Peyer's patch (tissue), 4 donors: ENCODE data around the gene POLE2.

Source experiments
- CTCF ChIP-seq, 6 experiments: fragments of 450-650 bp in 4 of 6; fragments of 200-600 bp in 2 of 6; sonication (generic) in 1 of 6; IDR thresholded peaks; one replicate each; pipeline ENCODE4 v1.5.1; 2017 to 2019; ENCODE audit warnings: antibody characterized with exemption in 6 of 6, mild to moderate bottlenecking in 3 of 6, moderate library complexity in 1 of 6
- POLR2A ChIP-seq, 2 donors: fragments of 450-650 bp; IDR thresholded peaks; one replicate each; pipeline ENCODE4 v1.5.1; 2017; ENCODE audit warnings: antibody characterized with exemption in 2 of 2, mild to moderate bottlenecking in 2 of 2, moderate library complexity in 2 of 2

DNA sequence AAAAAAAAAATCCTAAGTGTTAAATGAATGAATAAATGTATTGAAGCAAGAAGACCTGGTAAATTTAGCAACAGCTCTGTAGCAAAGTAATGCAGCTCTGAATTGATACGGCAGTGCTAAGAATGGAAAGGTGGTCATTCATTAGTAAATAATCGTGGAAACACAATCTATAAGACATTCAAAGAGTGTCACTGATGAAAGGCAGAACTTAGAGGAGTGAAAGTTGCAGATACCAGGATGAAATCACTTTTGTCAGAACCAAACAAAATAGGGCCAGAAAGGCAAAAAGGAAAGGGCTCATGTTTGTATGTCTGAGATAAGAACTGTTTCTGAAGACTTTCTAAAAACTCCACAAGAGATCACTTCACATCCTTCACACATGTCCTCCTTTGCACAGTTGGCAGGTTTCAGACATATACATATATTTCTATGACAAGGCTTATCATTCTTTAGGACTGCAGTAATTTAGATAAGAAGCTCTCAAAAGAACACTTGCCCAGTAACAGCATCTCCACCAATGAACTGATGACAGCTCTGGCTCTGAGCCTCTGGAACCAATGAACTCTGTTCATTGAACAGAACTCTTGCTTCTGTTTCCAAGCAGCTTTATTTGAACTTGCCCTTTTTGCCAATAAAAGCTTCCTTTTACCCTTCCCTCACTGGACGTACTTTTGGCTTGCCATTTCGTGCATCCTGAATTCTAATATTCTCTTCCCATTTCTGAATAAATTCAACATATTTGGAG lies 93.5 kb downstream of the POLE2 start:
- no peak for TF ChIP-seq CTCF (IDR thresholded peaks at IDR 0.05)
- peak in 1 of 2 donors; percentile 20 for TF ChIP-seq POLR2A (IDR thresholded peaks at IDR 0.05)
